GM21576 (cell line): ENCODE data around the gene HNRNPR.
A peak's percentile ranks its signal among the peaks of the same experiment; 100 is the strongest.
"Not testable (repeated sequence)": the region's sequence is repeated elsewhere in the genome, so short reads cannot be mapped to it uniquely, and the experiment has no call there.

Experiments used
- ATAC-seq: cut with Tn5 transposase; IDR thresholded peaks from one replicate; pipeline ENCODE4 v1.9.1; 2021; ENCODE audit warnings: mild to moderate bottlenecking, moderate library complexity; ENCODE audit not compliant: unreplicated experiment

Gene HNRNPR

GRCh38 chr1:23344111-23344986, at the start of gene HNRNPR:
HNRNPR (minus strand) TSS chr1:23344284; CDS start chr1:23341008, 3,276 bp downstream.
- ATAC-seq, result peak; percentile 92

- no peak for ATAC-seq
Measured at GRCh38 chr1:23393706-23394105, 49.6 kb upstream of the HNRNPR start.

- no peak for ATAC-seq
Measured at GRCh38 chr1:23392125-23392855, 48.2 kb upstream of the HNRNPR start.

GRCh38 chr1:23389837-23390321, 45.8 kb upstream of the HNRNPR start:
- ATAC-seq, result no peak

GRCh38 chr1:23387494-23387893, 43.4 kb upstream of the HNRNPR start:
- ATAC-seq, result no peak

- ATAC-seq, result no peak
Measured at GRCh38 chr1:23385119-23385621, 41.1 kb upstream of the HNRNPR start.

- ATAC-seq, result no peak
Measured at GRCh38 chr1:23384312-23385058, 40.4 kb upstream of the HNRNPR start.

- no peak for ATAC-seq
Measured at GRCh38 chr1:23383577-23384311, 39.7 kb upstream of the HNRNPR start.

- ATAC-seq, result no peak
Measured at GRCh38 chr1:23381233-23381885, 37.3 kb upstream of the HNRNPR start.

- ATAC-seq, result no peak
Measured at GRCh38 chr1:23380719-23381118, 36.6 kb upstream of the HNRNPR start.

- not testable (repeated sequence) for ATAC-seq
Measured at GRCh38 chr1:23380236-23380635, 36.2 kb upstream of the HNRNPR start.

- no peak for ATAC-seq
Measured at GRCh38 chr1:23376890-23377811, 33.1 kb upstream of the HNRNPR start.

- ATAC-seq, result not testable (repeated sequence)
Measured at GRCh38 chr1:23374079-23374735, 30.1 kb upstream of the HNRNPR start.

- no peak for ATAC-seq
Measured at GRCh38 chr1:23371987-23372880, 28.1 kb upstream of the HNRNPR start.

GRCh38 chr1:23370709-23371584, 26.9 kb upstream of the HNRNPR start:
- no peak for ATAC-seq

- no peak for ATAC-seq
Measured at GRCh38 chr1:23370330-23370708, 26.2 kb upstream of the HNRNPR start.
